ENCODE measurements around the gene VWCE. TPM values are rescaled to one million over a fixed set of nuclear protein-coding genes. Genes with fewer than 3 reads are reported as not detected.

Gene VWCE
- total and polyA plus RNA-seq, 9 of the 15 experiments (the other 6 are each of a cell fraction or from before 2014, with no cell fraction given), result 0.06 to 1.6 (median 0.63) TPM; not detected in 1

DNA sequence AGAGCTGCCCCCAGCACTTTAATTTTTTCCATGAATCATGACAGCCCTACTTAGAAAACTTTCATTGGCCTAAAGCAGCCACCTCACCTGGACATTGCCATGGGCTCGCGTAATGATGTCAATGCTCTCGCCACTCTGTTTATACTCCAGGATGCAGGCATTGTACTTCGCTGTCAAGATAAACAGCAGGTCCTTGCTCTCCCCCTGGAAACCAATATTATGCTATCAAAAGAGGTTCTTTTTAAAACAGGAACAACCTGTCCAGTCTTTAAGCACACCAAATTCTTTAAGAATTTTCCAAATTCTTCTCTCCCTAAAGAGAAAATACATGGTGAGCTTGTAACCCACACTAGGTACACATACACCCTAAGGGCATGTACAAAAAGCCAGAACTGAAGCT lies 34.8 kb upstream of the VWCE start (continued):
- TF ChIP-seq, protein P1, sequence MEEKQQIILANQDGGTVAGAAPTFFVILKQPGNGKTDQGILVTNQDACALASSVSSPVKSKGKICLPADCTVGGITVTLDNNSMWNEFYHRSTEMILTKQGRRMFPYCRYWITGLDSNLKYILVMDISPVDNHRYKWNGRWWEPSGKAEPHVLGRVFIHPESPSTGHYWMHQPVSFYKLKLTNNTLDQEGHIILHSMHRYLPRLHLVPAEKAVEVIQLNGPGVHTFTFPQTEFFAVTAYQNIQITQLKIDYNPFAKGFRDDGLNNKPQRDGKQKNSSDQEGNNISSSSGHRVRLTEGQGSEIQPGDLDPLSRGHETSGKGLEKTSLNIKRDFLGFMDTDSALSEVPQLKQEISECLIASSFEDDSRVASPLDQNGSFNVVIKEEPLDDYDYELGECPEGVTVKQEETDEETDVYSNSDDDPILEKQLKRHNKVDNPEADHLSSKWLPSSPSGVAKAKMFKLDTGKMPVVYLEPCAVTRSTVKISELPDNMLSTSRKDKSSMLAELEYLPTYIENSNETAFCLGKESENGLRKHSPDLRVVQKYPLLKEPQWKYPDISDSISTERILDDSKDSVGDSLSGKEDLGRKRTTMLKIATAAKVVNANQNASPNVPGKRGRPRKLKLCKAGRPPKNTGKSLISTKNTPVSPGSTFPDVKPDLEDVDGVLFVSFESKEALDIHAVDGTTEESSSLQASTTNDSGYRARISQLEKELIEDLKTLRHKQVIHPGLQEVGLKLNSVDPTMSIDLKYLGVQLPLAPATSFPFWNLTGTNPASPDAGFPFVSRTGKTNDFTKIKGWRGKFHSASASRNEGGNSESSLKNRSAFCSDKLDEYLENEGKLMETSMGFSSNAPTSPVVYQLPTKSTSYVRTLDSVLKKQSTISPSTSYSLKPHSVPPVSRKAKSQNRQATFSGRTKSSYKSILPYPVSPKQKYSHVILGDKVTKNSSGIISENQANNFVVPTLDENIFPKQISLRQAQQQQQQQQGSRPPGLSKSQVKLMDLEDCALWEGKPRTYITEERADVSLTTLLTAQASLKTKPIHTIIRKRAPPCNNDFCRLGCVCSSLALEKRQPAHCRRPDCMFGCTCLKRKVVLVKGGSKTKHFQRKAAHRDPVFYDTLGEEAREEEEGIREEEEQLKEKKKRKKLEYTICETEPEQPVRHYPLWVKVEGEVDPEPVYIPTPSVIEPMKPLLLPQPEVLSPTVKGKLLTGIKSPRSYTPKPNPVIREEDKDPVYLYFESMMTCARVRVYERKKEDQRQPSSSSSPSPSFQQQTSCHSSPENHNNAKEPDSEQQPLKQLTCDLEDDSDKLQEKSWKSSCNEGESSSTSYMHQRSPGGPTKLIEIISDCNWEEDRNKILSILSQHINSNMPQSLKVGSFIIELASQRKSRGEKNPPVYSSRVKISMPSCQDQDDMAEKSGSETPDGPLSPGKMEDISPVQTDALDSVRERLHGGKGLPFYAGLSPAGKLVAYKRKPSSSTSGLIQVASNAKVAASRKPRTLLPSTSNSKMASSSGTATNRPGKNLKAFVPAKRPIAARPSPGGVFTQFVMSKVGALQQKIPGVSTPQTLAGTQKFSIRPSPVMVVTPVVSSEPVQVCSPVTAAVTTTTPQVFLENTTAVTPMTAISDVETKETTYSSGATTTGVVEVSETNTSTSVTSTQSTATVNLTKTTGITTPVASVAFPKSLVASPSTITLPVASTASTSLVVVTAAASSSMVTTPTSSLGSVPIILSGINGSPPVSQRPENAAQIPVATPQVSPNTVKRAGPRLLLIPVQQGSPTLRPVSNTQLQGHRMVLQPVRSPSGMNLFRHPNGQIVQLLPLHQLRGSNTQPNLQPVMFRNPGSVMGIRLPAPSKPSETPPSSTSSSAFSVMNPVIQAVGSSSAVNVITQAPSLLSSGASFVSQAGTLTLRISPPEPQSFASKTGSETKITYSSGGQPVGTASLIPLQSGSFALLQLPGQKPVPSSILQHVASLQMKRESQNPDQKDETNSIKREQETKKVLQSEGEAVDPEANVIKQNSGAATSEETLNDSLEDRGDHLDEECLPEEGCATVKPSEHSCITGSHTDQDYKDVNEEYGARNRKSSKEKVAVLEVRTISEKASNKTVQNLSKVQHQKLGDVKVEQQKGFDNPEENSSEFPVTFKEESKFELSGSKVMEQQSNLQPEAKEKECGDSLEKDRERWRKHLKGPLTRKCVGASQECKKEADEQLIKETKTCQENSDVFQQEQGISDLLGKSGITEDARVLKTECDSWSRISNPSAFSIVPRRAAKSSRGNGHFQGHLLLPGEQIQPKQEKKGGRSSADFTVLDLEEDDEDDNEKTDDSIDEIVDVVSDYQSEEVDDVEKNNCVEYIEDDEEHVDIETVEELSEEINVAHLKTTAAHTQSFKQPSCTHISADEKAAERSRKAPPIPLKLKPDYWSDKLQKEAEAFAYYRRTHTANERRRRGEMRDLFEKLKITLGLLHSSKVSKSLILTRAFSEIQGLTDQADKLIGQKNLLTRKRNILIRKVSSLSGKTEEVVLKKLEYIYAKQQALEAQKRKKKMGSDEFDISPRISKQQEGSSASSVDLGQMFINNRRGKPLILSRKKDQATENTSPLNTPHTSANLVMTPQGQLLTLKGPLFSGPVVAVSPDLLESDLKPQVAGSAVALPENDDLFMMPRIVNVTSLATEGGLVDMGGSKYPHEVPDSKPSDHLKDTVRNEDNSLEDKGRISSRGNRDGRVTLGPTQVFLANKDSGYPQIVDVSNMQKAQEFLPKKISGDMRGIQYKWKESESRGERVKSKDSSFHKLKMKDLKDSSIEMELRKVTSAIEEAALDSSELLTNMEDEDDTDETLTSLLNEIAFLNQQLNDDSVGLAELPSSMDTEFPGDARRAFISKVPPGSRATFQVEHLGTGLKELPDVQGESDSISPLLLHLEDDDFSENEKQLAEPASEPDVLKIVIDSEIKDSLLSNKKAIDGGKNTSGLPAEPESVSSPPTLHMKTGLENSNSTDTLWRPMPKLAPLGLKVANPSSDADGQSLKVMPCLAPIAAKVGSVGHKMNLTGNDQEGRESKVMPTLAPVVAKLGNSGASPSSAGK (IDR thresholded peaks at IDR 0.05), result no peak
- no peak for TF ChIP-seq MEF2D (tag; conservative IDR thresholded peaks at IDR 0.05; ENCODE audit: low read depth)
- TF ChIP-seq SAFB2 (IDR thresholded peaks at IDR 0.05; ENCODE audit: borderline replicate concordance, low read depth, low read length, severe bottlenecking), result no peak
- no peak for TF ChIP-seq CCNT2 (IDR thresholded peaks at IDR 0.05; ENCODE audit: borderline replicate concordance, extremely low read depth, insufficient read length, low read depth, low read length)
- TF ChIP-seq, protein P2, sequence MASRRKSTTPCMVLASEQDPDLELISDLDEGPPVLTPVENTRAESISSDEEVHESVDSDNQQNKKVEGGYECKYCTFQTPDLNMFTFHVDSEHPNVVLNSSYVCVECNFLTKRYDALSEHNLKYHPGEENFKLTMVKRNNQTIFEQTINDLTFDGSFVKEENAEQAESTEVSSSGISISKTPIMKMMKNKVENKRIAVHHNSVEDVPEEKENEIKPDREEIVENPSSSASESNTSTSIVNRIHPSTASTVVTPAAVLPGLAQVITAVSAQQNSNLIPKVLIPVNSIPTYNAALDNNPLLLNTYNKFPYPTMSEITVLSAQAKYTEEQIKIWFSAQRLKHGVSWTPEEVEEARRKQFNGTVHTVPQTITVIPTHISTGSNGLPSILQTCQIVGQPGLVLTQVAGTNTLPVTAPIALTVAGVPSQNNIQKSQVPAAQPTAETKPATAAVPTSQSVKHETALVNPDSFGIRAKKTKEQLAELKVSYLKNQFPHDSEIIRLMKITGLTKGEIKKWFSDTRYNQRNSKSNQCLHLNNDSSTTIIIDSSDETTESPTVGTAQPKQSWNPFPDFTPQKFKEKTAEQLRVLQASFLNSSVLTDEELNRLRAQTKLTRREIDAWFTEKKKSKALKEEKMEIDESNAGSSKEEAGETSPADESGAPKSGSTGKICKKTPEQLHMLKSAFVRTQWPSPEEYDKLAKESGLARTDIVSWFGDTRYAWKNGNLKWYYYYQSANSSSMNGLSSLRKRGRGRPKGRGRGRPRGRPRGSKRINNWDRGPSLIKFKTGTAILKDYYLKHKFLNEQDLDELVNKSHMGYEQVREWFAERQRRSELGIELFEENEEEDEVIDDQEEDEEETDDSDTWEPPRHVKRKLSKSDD (conservative IDR thresholded peaks at IDR 0.05; ENCODE audit: low read length), result no peak
